Measurements from ENCODE around the gene ACLY. TPM values are rescaled to one million over a fixed set of nuclear protein-coding genes. Genes with fewer than 3 reads are reported as not detected.
A peak's percentile ranks its signal among the peaks of the same experiment; 100 is the strongest.

ACLY gene
- total and polyA plus RNA-seq, 2 of the 13 experiments (the other 11 are each of a cell fraction or from before 2014, with no cell fraction given) = 111 to 218 TPM

GRCh38 chr17:41918314-41919164 is at the start of gene ACLY (continued):
- TF ChIP-seq SRF (IDR thresholded peaks at IDR 0.05; ENCODE audit: low read depth, low read length) (peak; percentile 38; the same call in 1 of the 2 replicates), SIN3A (IDR thresholded peaks at IDR 0.05; ENCODE audit: borderline replicate concordance, low read depth, low read length) (peak; percentile 84; the same call in 1 of the 2 replicates), ZKSCAN8 (CRISPR knock-in tag; IDR thresholded peaks at IDR 0.05; ENCODE audit: borderline replicate concordance) (peak; percentile 12; the same call in 1 of the 2 replicates), RFX3 (CRISPR knock-in tag; IDR thresholded peaks at IDR 0.05) (no peak), KDM5A (IDR thresholded peaks at IDR 0.05; ENCODE audit: borderline replicate concordance, low read length) (peak; percentile 55), ZNF431 (CRISPR knock-in tag; IDR thresholded peaks at IDR 0.05; ENCODE audit: borderline replicate concordance, low read depth) (peak; percentile 67; the same call in 1 of the 2 replicates), GPBP1L1 (CRISPR knock-in tag; IDR thresholded peaks at IDR 0.05) (no peak), AGO2 (optimal IDR thresholded peaks at IDR 0.05; ENCODE audit: low read depth, low read length) (peak; percentile 83), SRSF1 (optimal IDR thresholded peaks at IDR 0.05; ENCODE audit: low read depth, low read length) (peak; percentile 93), DNMT3B (CRISPR knock-in tag; conservative IDR thresholded peaks at IDR 0.05) (no peak), ZNF878 (CRISPR knock-in tag; IDR thresholded peaks at IDR 0.05) (no peak), GABPB1 (CRISPR knock-in tag; IDR thresholded peaks at IDR 0.05) (peak; percentile 90), RBFOX2 (IDR thresholded peaks at IDR 0.05; ENCODE audit: low read depth, low read length) (peak; percentile 92), TFDP2 (CRISPR knock-in tag; IDR thresholded peaks at IDR 0.05) (peak; percentile 53; the same call in 1 of the 2 replicates), NR3C1 (CRISPR knock-in tag; IDR thresholded peaks at IDR 0.05) (no peak), ATF2 (CRISPR knock-in tag; IDR thresholded peaks at IDR 0.05) (peak; percentile 18; the same call in 1 of the 2 replicates), GMEB1 (CRISPR knock-in tag; IDR thresholded peaks at IDR 0.05; ENCODE audit: borderline replicate concordance) (peak; percentile 79), HMGXB4 (CRISPR knock-in tag; IDR thresholded peaks at IDR 0.05; ENCODE audit: borderline replicate concordance in 1 of 2, low read depth in 1 of 2) (peak in 1 of 2 experiments; percentile 23; a peak in 2 of 4 replicates), MTF1 (CRISPR knock-in tag; IDR thresholded peaks at IDR 0.05) (no peak)

Measured in HepG2 (cell line).